Measurements from ENCODE around the gene KRT3.

DNA sequence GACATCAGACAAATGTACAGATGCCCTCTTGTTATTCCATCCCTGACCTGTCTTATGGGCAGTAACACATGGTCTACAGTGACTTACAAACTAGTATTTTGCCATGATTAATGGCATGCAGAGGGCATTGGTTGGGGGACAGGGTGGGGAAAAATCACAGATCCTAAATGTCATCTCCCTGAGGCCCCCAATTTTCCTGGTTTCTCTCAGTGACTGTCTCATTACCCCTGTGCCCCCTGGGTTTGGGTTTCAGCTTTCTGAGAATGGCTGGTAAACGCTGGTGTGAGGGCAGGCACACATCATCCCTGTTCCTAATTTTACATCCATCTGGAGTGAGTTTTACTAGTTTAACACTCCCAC is 28.9 kb downstream of the KRT3 start:
- TF ChIP-seq CTCF (IDR thresholded peaks at IDR 0.05) (no peak), POLR2A (IDR thresholded peaks at IDR 0.05) (no peak)
